Smooth muscle cell of the coronary artery (primary cell): ENCODE results near the gene MAP3K5. TPM values are rescaled to one million over a fixed set of nuclear protein-coding genes. Genes with fewer than 3 reads are reported as not detected.

ENCODE experiments used
- total RNA-seq: library from RNA; depleted of rRNA; stranded (reverse); fragments of >200 nt; gene quantifications from 2 replicates; pipeline ENCODE4 v1.2.3, GENCODE V29; 2014; ENCODE audit warnings: low replicate concordance

The MAP3K5 gene, protein sequence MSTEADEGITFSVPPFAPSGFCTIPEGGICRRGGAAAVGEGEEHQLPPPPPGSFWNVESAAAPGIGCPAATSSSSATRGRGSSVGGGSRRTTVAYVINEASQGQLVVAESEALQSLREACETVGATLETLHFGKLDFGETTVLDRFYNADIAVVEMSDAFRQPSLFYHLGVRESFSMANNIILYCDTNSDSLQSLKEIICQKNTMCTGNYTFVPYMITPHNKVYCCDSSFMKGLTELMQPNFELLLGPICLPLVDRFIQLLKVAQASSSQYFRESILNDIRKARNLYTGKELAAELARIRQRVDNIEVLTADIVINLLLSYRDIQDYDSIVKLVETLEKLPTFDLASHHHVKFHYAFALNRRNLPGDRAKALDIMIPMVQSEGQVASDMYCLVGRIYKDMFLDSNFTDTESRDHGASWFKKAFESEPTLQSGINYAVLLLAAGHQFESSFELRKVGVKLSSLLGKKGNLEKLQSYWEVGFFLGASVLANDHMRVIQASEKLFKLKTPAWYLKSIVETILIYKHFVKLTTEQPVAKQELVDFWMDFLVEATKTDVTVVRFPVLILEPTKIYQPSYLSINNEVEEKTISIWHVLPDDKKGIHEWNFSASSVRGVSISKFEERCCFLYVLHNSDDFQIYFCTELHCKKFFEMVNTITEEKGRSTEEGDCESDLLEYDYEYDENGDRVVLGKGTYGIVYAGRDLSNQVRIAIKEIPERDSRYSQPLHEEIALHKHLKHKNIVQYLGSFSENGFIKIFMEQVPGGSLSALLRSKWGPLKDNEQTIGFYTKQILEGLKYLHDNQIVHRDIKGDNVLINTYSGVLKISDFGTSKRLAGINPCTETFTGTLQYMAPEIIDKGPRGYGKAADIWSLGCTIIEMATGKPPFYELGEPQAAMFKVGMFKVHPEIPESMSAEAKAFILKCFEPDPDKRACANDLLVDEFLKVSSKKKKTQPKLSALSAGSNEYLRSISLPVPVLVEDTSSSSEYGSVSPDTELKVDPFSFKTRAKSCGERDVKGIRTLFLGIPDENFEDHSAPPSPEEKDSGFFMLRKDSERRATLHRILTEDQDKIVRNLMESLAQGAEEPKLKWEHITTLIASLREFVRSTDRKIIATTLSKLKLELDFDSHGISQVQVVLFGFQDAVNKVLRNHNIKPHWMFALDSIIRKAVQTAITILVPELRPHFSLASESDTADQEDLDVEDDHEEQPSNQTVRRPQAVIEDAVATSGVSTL (N-terminal part only)
- 5.0 and 14.4 TPM in 2 replicates for total RNA-seq

DNA sequence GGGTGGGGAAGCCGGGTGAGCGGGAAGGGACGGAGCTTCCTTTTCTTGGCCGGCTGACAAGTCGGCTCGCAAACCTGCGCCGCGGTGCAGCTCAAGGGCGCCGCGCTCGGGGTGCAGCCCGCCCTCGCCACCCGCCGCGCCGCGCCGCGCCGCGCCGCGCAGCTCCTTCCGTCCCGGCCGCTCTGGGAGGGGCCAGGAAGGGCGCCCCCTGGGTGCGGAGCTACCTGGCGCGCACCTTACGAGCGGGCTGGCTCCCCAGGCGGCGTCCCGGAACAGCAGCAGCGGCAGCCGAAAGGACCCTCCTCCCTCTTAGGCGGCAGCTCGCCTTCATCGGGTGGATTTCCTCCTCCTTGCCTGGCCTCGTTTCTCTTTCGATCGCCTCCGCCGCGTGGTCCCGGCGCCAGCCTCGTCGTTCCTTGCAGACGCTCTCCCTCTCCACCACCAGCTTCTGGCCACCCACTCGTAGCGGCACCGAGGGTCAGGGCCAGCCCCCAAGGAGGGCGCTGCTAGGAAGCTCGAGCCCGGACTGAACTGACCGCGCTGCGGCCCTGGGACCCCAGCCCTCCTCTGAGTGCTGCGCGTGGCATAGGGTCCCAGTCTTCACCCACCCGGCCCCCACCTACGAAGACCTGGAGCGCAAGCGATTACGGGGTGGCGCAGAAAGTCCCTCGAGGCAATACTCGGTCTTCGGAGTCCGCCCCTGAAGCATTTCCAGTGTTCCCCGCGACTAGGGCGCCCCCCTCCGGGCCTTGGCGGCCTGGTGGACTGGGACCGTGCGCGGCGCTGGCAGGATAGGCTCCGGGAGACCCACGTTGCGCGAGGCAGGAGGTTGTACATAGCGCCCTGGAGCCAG lies at the start of gene MAP3K5:
MAP3K5 (minus strand) TSS at position 68 of the 853 bp plus-strand sequence. CDS start 320 bp downstream, outside the sequence.

DNA sequence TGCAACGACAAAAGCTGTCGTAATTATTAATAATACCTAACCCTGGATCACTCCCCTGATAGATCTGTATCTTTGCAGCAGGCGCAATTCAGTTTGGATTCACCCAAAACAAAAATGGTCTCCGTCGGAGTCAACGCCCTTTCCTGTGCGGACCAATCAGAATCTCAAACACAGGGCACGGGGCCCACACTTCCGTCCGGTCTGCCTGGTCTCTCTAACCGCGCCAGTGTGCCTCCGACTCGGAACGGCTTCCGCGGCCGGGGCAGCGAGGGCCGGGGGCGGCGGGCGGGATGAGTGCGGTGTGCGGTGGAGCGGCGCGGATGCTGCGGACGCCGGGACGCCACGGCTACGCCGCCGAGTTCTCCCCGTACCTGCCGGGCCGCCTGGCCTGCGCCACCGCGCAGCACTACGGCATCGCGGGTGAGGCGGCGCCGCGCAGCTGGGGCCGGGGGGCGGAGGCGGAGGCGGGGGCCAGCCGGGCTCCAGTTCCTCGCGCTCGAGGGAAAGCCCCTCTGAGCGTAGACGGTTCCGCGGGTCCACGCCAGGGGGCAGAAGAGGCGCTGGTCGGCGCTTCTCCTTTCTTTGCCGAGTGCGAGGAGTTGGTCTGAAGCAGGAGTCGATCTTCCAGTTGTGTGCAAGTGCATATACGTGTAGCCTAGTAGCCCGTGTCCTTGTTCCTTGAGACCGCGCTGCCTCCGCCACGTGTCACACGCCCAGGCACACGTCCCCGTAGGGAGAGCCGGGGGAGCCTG lies 30.3 kb upstream of the MAP3K5 start, which contains the start of gene PEX7:
PEX7 (plus strand) TSS at position 217 of the 752 bp plus-strand sequence; CDS start at position 291, 74 bp downstream.

DNA sequence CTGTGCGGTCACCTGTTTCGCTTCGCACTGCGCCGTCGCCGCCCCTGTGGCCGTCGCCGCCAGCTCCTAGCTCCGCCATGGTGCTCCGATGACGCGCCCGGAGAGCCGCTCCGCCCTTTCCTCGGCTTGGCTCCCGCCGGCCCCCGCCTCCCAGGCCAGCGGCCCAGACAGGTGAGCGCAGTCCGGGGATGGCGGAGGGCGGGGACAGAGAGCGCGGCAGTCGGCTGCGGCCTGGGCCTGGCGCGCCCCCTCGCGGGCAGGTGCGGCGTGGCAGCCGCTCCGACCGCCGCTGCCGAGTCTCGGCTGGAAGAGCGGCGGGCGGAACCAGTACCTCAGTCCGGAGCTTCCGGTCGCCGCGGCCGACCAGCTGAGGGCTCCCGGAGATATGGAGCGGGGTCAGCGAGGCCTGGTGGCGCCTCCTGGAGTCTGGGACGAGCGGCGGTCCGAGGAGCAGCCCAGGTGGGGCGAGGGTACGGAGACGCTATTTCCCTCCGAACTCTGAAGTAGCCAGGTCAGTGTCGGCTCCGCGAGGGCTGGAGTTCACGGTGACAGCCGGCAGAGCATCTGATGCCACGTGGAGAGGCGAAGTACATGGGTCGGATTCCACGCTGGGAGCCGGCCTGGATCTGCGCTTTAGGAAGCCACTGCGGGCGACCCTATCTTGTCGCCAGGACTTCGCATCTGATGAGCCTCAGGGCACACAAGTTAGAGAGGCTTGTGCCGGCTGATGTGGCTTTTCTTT lies 241.8 kb downstream of the MAP3K5 start, which contains the start of gene MAP7:
MAP7 (minus strand) TSS at position 93 of the 742 bp plus-strand sequence; CDS start at position 79, 14 bp downstream.

Other genes starting within 250 kb of the MAP3K5 start
- 0.23 and 0.82 TPM in 2 replicates for gene MAP7, start 242.1 kb downstream of the MAP3K5 start, total RNA-seq
- 9.2 and 11.8 TPM in 2 replicates for gene PEX7, start 30.1 kb upstream of the MAP3K5 start, total RNA-seq
- not detected in 2 replicates for gene SLC35D3, start 129.8 kb upstream of the MAP3K5 start, total RNA-seq